HCT116 (cell line): Measurements from ENCODE around the gene CHTOP. TPM values are rescaled to one million over a fixed set of nuclear protein-coding genes. Genes with fewer than 3 reads are reported as not detected.

Experiments used
- ATAC-seq: fragments of 200-7000 bp; cut with Tn5 transposase; 2 replicates; pipeline ENCODE4 v1.9.1; 2020; ENCODE audit warnings: mild to moderate bottlenecking, moderate library complexity
- BruUV-seq: library from RNA; stranded (reverse); fragments of 400-500 nt; replicated peaks from 2 replicates; lab custom pipeline; 2021; lab: Mats Ljungman, UMichigan
- CTCF ChIA-PET: fragments of 300-600 bp; sonication (Branson Sonifier 250); formaldehyde crosslinking; loops from one replicate; lab custom pipeline; 2021; ENCODE audit warnings: antibody characterized with exemption; lab: Charles Lee
- POLR2A ChIA-PET: fragments of 300-600, 350-600 bp; sonication (Branson Sonifier 250); formaldehyde crosslinking; loops from one replicate; lab custom pipeline; 2021; ENCODE audit warnings: antibody characterized with exemption; lab: Charles Lee
- RAD21 ChIA-PET, 2 experiments: fragments of 300-600 bp; sonication (Branson Sonifier 250); formaldehyde crosslinking; loops; one replicate each; lab custom pipeline; 2023; ENCODE audit warnings: low total read pairs in 2 of 2; ENCODE audit not compliant: uncharacterized antibody in 2 of 2, unreplicated experiment in 2 of 2, low non-redundant PET in 1 of 2; lab: Charles Lee
- DNase-seq: peaks from one replicate; pipeline ENCODE4 v3.0.0-alpha.2; 2010; ENCODE audit warnings: low read depth, low spot score
- H2AFZ ChIP-seq: fragments of 200-600 bp; shearing (Covaris generic), sonication (generic); 2 replicates; pipeline ENCODE4 v1.6.1; 2017; ENCODE audit warnings: low read depth, mixed run types, mixed read lengths, antibody characterized with exemption, low read length; ENCODE audit not compliant: poor library complexity, severe bottlenecking
- H3K27ac ChIP-seq: 2 replicates; pipeline ENCODE4 v1.5.1; 2012; ENCODE audit warnings: low read depth, low read length
- H3K27me3 ChIP-seq: fragments of 200-600 bp; sonication (generic); 2 replicates; pipeline ENCODE4 v1.6.1; 2016; ENCODE audit warnings: mixed run types, low read length, mixed read lengths; ENCODE audit not compliant: insufficient read depth
- H3K36me3 ChIP-seq, 2 experiments: fragments of 200-500 bp in 1 of 2; fragments of 200-600 bp in 1 of 2; sonication (Bioruptor generic) in 1 of 2; sonication (generic) in 1 of 2; 2 replicates each; pipeline versions ENCODE4 v1.5.1 to v1.6.1; 2014 to 2016; ENCODE audit warnings: low read length in 2 of 2, inconsistent platforms in 1 of 2, mixed read lengths in 1 of 2, mixed run types in 1 of 2; ENCODE audit not compliant: insufficient read depth in 2 of 2, control insufficient read depth in 1 of 2
- H3K4me1 ChIP-seq, 2 experiments: fragments of 200-600 bp in 1 of 2; sonication (generic) in 1 of 2; 2 replicates each; pipeline versions ENCODE4 v1.5.1 to v1.6.1; 2012 to 2017; ENCODE audit warnings: low read length in 2 of 2, inconsistent platforms in 1 of 2, mild to moderate bottlenecking in 1 of 2, mixed read lengths in 1 of 2, mixed run types in 1 of 2, moderate library complexity in 1 of 2; ENCODE audit not compliant: insufficient read depth in 2 of 2, control insufficient read depth in 1 of 2
- H3K4me2 ChIP-seq: fragments of 200-600 bp; sonication (generic); 2 replicates; pipeline ENCODE4 v1.6.1; 2017; ENCODE audit warnings: mixed run types, low read length, mixed read lengths
- H3K4me3 ChIP-seq, 2 experiments: fragments of 200-600 bp in 1 of 2; sonication (generic) in 1 of 2; replicated peaks in 1 of 2; 2 replicates each; pipeline ENCODE4 v1.5.1; 2011 to 2016; ENCODE audit warnings: low read length in 2 of 2, control low read depth in 1 of 2, low read depth in 1 of 2, mild to moderate bottlenecking in 1 of 2, mixed read lengths in 1 of 2, mixed run types in 1 of 2
- H3K79me2 ChIP-seq: fragments of 200-600 bp; sonication (generic); 2 replicates; pipeline ENCODE4 v1.6.1; 2017; ENCODE audit warnings: mild to moderate bottlenecking, mixed run types, low read length, moderate library complexity, mixed read lengths; ENCODE audit not compliant: insufficient read depth
- H3K9ac ChIP-seq: fragments of 200-600 bp; sonication (generic); 2 replicates; pipeline ENCODE4 v1.6.1; 2016; ENCODE audit warnings: low read length, mixed read lengths
- H3K9me2 ChIP-seq: fragments of 200-600 bp; sonication (generic), shearing (Covaris generic); 2 replicates; pipeline ENCODE4 v1.6.1; 2017; ENCODE audit warnings: mixed run types, mild to moderate bottlenecking, moderate library complexity; ENCODE audit not compliant: insufficient read depth
- H3K9me3 ChIP-seq, 2 experiments: fragments of 200-500 bp in 1 of 2; fragments of 200-600 bp in 1 of 2; sonication (Bioruptor generic) in 1 of 2; sonication (generic) in 1 of 2; 2 replicates each; pipeline ENCODE4 v1.6.1; 2014 to 2017; ENCODE audit warnings: low read length in 2 of 2, mixed read lengths in 2 of 2, inconsistent platforms in 1 of 2, low read depth in 1 of 2, mild to moderate bottlenecking in 1 of 2, mixed run types in 1 of 2, moderate library complexity in 1 of 2; ENCODE audit not compliant: control insufficient read depth in 1 of 2, insufficient read depth in 1 of 2
- H4K20me1 ChIP-seq: fragments of 200-600 bp; sonication (generic), shearing (Covaris generic); 2 replicates; pipeline ENCODE4 v1.6.1; 2017; ENCODE audit warnings: mixed run types, mild to moderate bottlenecking, moderate library complexity; ENCODE audit not compliant: insufficient read depth
- ATF3 ChIP-seq: IDR thresholded peaks from 2 replicates; pipeline ENCODE4 v1.6.1; 2012
- CBX3 ChIP-seq: IDR thresholded peaks from 2 replicates; pipeline ENCODE4 v1.6.1; 2012; ENCODE audit warnings: low read depth
- CEBPB ChIP-seq: IDR thresholded peaks from 2 replicates; pipeline ENCODE4 v1.6.1; 2012; ENCODE audit warnings: low read depth
- ELF1 ChIP-seq: IDR thresholded peaks from 2 replicates; pipeline ENCODE4 v1.6.1; 2012; ENCODE audit warnings: low read depth, borderline replicate concordance
- EZH2 ChIP-seq: fragments of 200-600 bp; sonication (generic); IDR thresholded peaks from 2 replicates; pipeline ENCODE4 v1.6.1; 2017; ENCODE audit warnings: antibody characterized with exemption, mixed run types
- EZH2phosphoT487 ChIP-seq: fragments of 200-600 bp; IDR thresholded peaks from 2 replicates; pipeline ENCODE4 v1.6.1; 2018; ENCODE audit warnings: antibody characterized with exemption, borderline replicate concordance
- FOSL1 ChIP-seq: IDR thresholded peaks from 2 replicates; pipeline ENCODE4 v1.6.1; 2012; ENCODE audit warnings: low read depth
- JUND ChIP-seq: IDR thresholded peaks from 2 replicates; pipeline ENCODE4 v1.6.1; 2012
- MAX ChIP-seq: IDR thresholded peaks from 2 replicates; pipeline ENCODE4 v1.6.1; 2012
- POLR2AphosphoS5 ChIP-seq: IDR thresholded peaks from 2 replicates; pipeline ENCODE4 v1.6.1; 2011; ENCODE audit warnings: mild to moderate bottlenecking, low read depth, low read length, moderate library complexity
- SIN3A ChIP-seq: IDR thresholded peaks from 2 replicates; pipeline ENCODE4 v1.6.1; 2012; ENCODE audit warnings: low read depth
- SP1 ChIP-seq: IDR thresholded peaks from 2 replicates; pipeline ENCODE4 v1.6.1; 2012; ENCODE audit warnings: low read depth
- TCF7L2 ChIP-seq: IDR thresholded peaks from 2 replicates; pipeline ENCODE4 v1.7.0; 2011; ENCODE audit warnings: borderline replicate concordance, inconsistent platforms; ENCODE audit not compliant: insufficient read depth, insufficient read length; ENCODE audit errors: extremely low read depth
- YY1 ChIP-seq: IDR thresholded peaks from 2 replicates; pipeline ENCODE4 v1.6.1; 2011; ENCODE audit warnings: low read length, low read depth, moderate library complexity, mild to moderate bottlenecking; ENCODE audit not compliant: insufficient replicate concordance; ENCODE audit errors: extremely low read depth
- ZBTB33 ChIP-seq: IDR thresholded peaks from 2 replicates; pipeline ENCODE4 v1.6.1; 2011; ENCODE audit warnings: mild to moderate bottlenecking, low read length, moderate library complexity; ENCODE audit not compliant: insufficient replicate concordance; ENCODE audit errors: extremely low read depth
- ZFX ChIP-seq: fragments of 450-650 bp; IDR thresholded peaks from 2 replicates; pipeline ENCODE4 v1.6.1; 2017
- ZNF274 ChIP-seq: fragments of 200-500 bp; sonication (Bioruptor generic); IDR thresholded peaks from 2 replicates; pipeline ENCODE4 v1.6.1; 2014; ENCODE audit warnings: mild to moderate bottlenecking, low read depth, low read length, inconsistent platforms
- intact Hi-C: fragments of 100-400 bp; cut with micrococcal nuclease; formaldehyde crosslinking; loops from 2 replicates; pipeline ENCODE4 v1.10.0; 2022
- total RNA-seq: library from RNA; stranded (reverse); gene quantifications from one replicate; pipeline ENCODE4 v1.2.1, GENCODE V29; 2021; ENCODE audit not compliant: unreplicated experiment

CHTOP gene
- total RNA-seq, 1 experiment from 2014 or later: 110 TPM

- Histone ChIP-seq H3K9ac (peak overlapping the region; percentile 73), H3K36me3 (peaks cover 3 to 17% of the 10 kb centered on the region in 2 experiments; a peak in 3 of 4 replicates), H3K4me3 (peak overlapping the region; percentile 30 to 59), H3K4me1 (peaks cover 52 to 78% of the 10 kb centered on the region in 2 experiments), H3K27ac (peak overlapping the region; percentile 72), H2AFZ (no peak overlapping the region), H4K20me1 (no peaks in the 10 kb centered on the region), H3K27me3 (no peaks in the 10 kb centered on the region), H3K9me3 (no peaks in the 10 kb centered on the region), H3K9me2 (no peaks in the 10 kb centered on the region), H3K4me2 (peak overlapping the region; percentile 88), H3K79me2 (peaks cover 72% of the 10 kb centered on the region)
- ChIA-PET CTCF (interaction anchor here (1.1 to 1.3 kb wide), 4 partner anchors 17 to 99 kb away, joined by 4 to 8 read pairs (median 4); partner anchors contain the start of genes CHTOP and S100A13), POLR2A (interaction anchor here (0.9 to 9.1 kb wide), 6 partner anchors 7 to 76 kb away, joined by 4 to 61 read pairs (median 6); partner anchors contain the start of genes CHTOP, S100A13 and S100A6), RAD21 (interaction anchor here in 1 of 2 experiments (1.1 kb wide), 1 partner anchor 17 kb away, joined by 4 read pairs; the partner anchor contains the start of gene S100A13)
- intact Hi-C loops: loop anchor here (5.0 kb wide), 1 partner anchor 78 kb away; no protein-coding TSS in a partner anchor
- DNase-seq: no peak
- BruUV-seq: no TSS peak
- 0 out of 2 replicates have a peak, but pooled peaks have one; percentile 5 for ATAC-seq
- no peak for TF ChIP-seq EZH2
- TF ChIP-seq POLR2AphosphoS5: peak; percentile 69
Observed at GRCh38 chr1:153610334-153610733, 23.5 kb upstream of the CHTOP start.

- peaks cover 3 to 17% of the 10 kb centered on the region in 2 experiments; a peak in 3 of 4 replicates for H3K36me3 ChIP-seq
- CTCF ChIA-PET: interaction anchor here (1.1 to 1.3 kb wide), 4 partner anchors 17 to 100 kb away, joined by 4 to 8 read pairs (median 4); partner anchors contain the start of genes CHTOP and S100A13
- RAD21 ChIA-PET: interaction anchor here in 1 of 2 experiments (0.7 kb wide), 1 partner anchor 95 kb away, joined by 3 read pairs; no protein-coding TSS in a partner anchor
- no peaks in the 10 kb centered on the region for H3K9me3 ChIP-seq
- intact Hi-C loops: loop anchor here (5.0 kb wide), 1 partner anchor 79 kb away; no protein-coding TSS in a partner anchor
- H2AFZ ChIP-seq: no peak overlapping the region
- H3K79me2 ChIP-seq: peaks cover 77% of the 10 kb centered on the region
- peak overlapping the region; percentile 72 for H3K27ac ChIP-seq
- no peaks in the 10 kb centered on the region for H3K27me3 ChIP-seq
- POLR2A ChIA-PET: interaction anchor here (0.9 to 9.1 kb wide), 5 partner anchors 12 to 77 kb away, joined by 4 to 61 read pairs (median 8); partner anchors contain the start of genes CHTOP, S100A13 and S100A6
- DNase-seq: no peak
- peak overlapping the region; percentile 88 for H3K4me2 ChIP-seq
- no TSS peak for BruUV-seq
- no peaks in the 10 kb centered on the region for H4K20me1 ChIP-seq
- H3K4me1 ChIP-seq: peaks cover 57 to 83% of the 10 kb centered on the region in 2 experiments
- peak overlapping the region; percentile 88 to 92 for H3K4me3 ChIP-seq
- H3K9me2 ChIP-seq: no peaks in the 10 kb centered on the region
- peak overlapping the region; percentile 93 for H3K9ac ChIP-seq
- ATAC-seq: no peak
- no peak for TF ChIP-seq JUND
- TF ChIP-seq TCF7L2: no peak
- TF ChIP-seq POLR2AphosphoS5: no peak
- no peak for TF ChIP-seq ELF1
- TF ChIP-seq SIN3A: no peak
- TF ChIP-seq YY1: no peak
- no peak for TF ChIP-seq SP1
- no peak for TF ChIP-seq MAX
- TF ChIP-seq ZBTB33: no peak
- TF ChIP-seq CEBPB: no peak
- no peak for TF ChIP-seq EZH2phosphoT487
- TF ChIP-seq ZNF274: no peak
- TF ChIP-seq ZFX: no peak
- TF ChIP-seq ATF3: no peak
- no peak for TF ChIP-seq CBX3
- no peak for TF ChIP-seq FOSL1
Observed at GRCh38 chr1:153610811-153611301, 23.0 kb upstream of the CHTOP start.
